OCI-LY1 (cell line): ENCODE results near the gene MTMR3.

Experiments used
- H2AFZ ChIP-seq: fragments of 200-600 bp; sonication (generic), shearing (Covaris generic); 2 replicates; pipeline ENCODE4 v1.6.0; 2014; ENCODE audit warnings: antibody characterized with exemption, mild to moderate bottlenecking, low read length
- H3F3A ChIP-seq: fragments of 200-600 bp; sonication (generic), shearing (Covaris generic); 2 replicates; pipeline ENCODE4 v1.6.0; 2014; ENCODE audit warnings: mild to moderate bottlenecking, antibody characterized with exemption, low read length, moderate library complexity; ENCODE audit not compliant: insufficient read depth
- H3K27ac ChIP-seq: fragments of 200-600 bp; sonication (generic); 2 replicates; pipeline ENCODE4 v1.5.1; 2014; ENCODE audit warnings: low read length, mixed run types, mild to moderate bottlenecking, low read depth; ENCODE audit not compliant: poor library complexity, severe bottlenecking
- H3K27me3 ChIP-seq: fragments of 200-600 bp; sonication (generic); 2 replicates; pipeline ENCODE4 v1.6.0; 2014; ENCODE audit warnings: antibody characterized with exemption, mild to moderate bottlenecking, low read length, moderate library complexity; ENCODE audit not compliant: insufficient read depth
- H3K36me3 ChIP-seq: fragments of 200-600 bp; sonication (generic); 2 replicates; pipeline ENCODE4 v1.6.1; 2014; ENCODE audit warnings: mild to moderate bottlenecking, antibody characterized with exemption, low read length, moderate library complexity, mixed read lengths; ENCODE audit not compliant: insufficient read depth
- H3K4me1 ChIP-seq: fragments of 200-600 bp; sonication (generic); 2 replicates; pipeline ENCODE4 v1.5.1; 2014; ENCODE audit warnings: mild to moderate bottlenecking, low read length, moderate library complexity; ENCODE audit not compliant: insufficient read depth, severe bottlenecking
- H3K4me2 ChIP-seq: fragments of 200-600 bp; sonication (generic), shearing (Covaris generic); 2 replicates; pipeline ENCODE4 v1.6.1; 2014; ENCODE audit warnings: low read length
- H3K4me3 ChIP-seq: fragments of 200-600 bp; sonication (generic); 2 replicates; pipeline ENCODE4 v1.5.1; 2014; ENCODE audit warnings: low read length, low read depth, mild to moderate bottlenecking, mixed read lengths; ENCODE audit not compliant: poor library complexity, severe bottlenecking
- H3K79me2 ChIP-seq: fragments of 200-600 bp; shearing (Covaris generic); 2 replicates; pipeline ENCODE4 v1.6.1; 2016; ENCODE audit warnings: mixed run types, low read length, mixed read lengths; ENCODE audit not compliant: insufficient read depth
- H3K9ac ChIP-seq: fragments of 200-600 bp; sonication (generic), shearing (Covaris generic); 2 replicates; pipeline ENCODE4 v1.6.1; 2014; ENCODE audit warnings: mild to moderate bottlenecking, low read length, mixed read lengths
- H3K9me2 ChIP-seq: fragments of 200-600 bp; sonication (generic), shearing (Covaris generic); 2 replicates; pipeline ENCODE4 v1.6.1; 2014; ENCODE audit warnings: low read depth, mild to moderate bottlenecking, low read length, mixed read lengths
- H3K9me3 ChIP-seq: fragments of 200-600 bp; shearing (Covaris generic); 2 replicates; pipeline ENCODE4 v1.6.1; 2014; ENCODE audit warnings: low read length, mixed read lengths
- H4K20me1 ChIP-seq: fragments of 200-600 bp; sonication (generic), shearing (Covaris generic); 2 replicates; pipeline ENCODE4 v1.6.0; 2016; ENCODE audit warnings: mild to moderate bottlenecking, low read length; ENCODE audit not compliant: insufficient read depth
- EZH2 ChIP-seq: fragments of 200-600 bp; sonication (generic), shearing (Covaris generic); IDR thresholded peaks from 2 replicates; pipeline ENCODE4 v1.8.0; 2017; ENCODE audit warnings: borderline replicate concordance, mixed run types, mild to moderate bottlenecking, antibody characterized with exemption, low read length, moderate library complexity, mixed read lengths
- TF ChIP-seq, protein P1 (sequence below): fragments of 200-600 bp; sonication (generic), shearing (Covaris generic); IDR thresholded peaks from 2 replicates; pipeline ENCODE4 v1.5.1; 2017; ENCODE audit warnings: mild to moderate bottlenecking, antibody characterized with exemption, low read length, moderate library complexity, mixed read lengths

Gene MTMR3

DNA sequence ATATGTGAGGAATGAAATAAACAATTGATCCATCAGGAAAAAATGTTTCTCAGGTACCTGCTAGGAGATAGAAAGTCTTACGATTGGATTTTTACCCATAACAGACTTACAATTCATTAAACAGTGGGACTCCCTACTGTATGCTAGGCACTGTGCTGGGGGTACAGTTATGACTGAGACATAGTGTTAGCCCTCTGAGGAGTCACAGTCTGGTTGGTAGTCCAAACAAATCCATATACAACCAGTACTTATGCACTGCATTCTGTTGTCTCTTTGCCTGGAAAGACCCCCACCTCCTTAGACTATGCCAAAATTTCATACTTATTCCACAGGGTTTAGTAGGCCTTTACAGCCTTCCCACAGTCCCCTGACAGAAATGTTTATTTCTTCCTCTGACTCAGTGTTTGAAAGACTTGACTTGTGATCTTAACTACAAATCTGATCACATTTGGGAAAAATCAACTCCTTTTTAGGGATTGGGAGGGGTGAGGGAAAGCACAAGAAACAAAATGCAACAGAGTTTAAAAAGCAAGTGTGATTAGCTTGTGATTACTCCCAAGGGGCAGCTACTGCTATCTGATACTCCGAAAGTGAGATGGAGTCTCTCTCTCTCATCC lies 127.9 kb downstream of the MTMR3 start:
- Histone ChIP-seq H2AFZ (no peak overlapping the region), H3K4me2 (no peak overlapping the region)

GRCh38 chr22:30013201-30013600 lies 130.2 kb downstream of the MTMR3 start:
- no peaks in the 10 kb centered on the region for H3K9me3 ChIP-seq
- no peak overlapping the region for H3K4me2 ChIP-seq
- no peaks in the 10 kb centered on the region for H3K27me3 ChIP-seq
- no peak overlapping the region for H3K4me3 ChIP-seq
- no peaks in the 10 kb centered on the region for H3K4me1 ChIP-seq
- no peak for TF ChIP-seq EZH2
- TF ChIP-seq, protein P1, sequence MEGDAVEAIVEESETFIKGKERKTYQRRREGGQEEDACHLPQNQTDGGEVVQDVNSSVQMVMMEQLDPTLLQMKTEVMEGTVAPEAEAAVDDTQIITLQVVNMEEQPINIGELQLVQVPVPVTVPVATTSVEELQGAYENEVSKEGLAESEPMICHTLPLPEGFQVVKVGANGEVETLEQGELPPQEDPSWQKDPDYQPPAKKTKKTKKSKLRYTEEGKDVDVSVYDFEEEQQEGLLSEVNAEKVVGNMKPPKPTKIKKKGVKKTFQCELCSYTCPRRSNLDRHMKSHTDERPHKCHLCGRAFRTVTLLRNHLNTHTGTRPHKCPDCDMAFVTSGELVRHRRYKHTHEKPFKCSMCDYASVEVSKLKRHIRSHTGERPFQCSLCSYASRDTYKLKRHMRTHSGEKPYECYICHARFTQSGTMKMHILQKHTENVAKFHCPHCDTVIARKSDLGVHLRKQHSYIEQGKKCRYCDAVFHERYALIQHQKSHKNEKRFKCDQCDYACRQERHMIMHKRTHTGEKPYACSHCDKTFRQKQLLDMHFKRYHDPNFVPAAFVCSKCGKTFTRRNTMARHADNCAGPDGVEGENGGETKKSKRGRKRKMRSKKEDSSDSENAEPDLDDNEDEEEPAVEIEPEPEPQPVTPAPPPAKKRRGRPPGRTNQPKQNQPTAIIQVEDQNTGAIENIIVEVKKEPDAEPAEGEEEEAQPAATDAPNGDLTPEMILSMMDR: no peak
- peaks cover 33% of the 10 kb centered on the region for H3K36me3 ChIP-seq
- no peaks in the 10 kb centered on the region for H3F3A ChIP-seq
- no peaks in the 10 kb centered on the region for H3K9me2 ChIP-seq
- H4K20me1 ChIP-seq: no peaks in the 10 kb centered on the region
- H3K79me2 ChIP-seq: no peaks in the 10 kb centered on the region
- H3K27ac ChIP-seq: no peak overlapping the region
- no peak overlapping the region for H2AFZ ChIP-seq
- no peak overlapping the region for H3K9ac ChIP-seq

More for the DNA sequence above, 127.9 kb downstream of the MTMR3 start:
- Histone ChIP-seq H3K9me3 (no peaks in the 10 kb centered on the region), H3F3A (no peaks in the 10 kb centered on the region), H3K79me2 (no peaks in the 10 kb centered on the region), H3K9me2 (no peaks in the 10 kb centered on the region), H3K4me1 (no peaks in the 10 kb centered on the region), H3K9ac (no peak overlapping the region), H4K20me1 (no peaks in the 10 kb centered on the region), H3K36me3 (peaks cover 9% of the 10 kb centered on the region; the same call in 1 of the 2 replicates), H3K4me3 (no peak overlapping the region), H3K27ac (no peak overlapping the region), H3K27me3 (no peaks in the 10 kb centered on the region)
- no peak for TF ChIP-seq EZH2
- TF ChIP-seq, protein P1: no peak

DNA sequence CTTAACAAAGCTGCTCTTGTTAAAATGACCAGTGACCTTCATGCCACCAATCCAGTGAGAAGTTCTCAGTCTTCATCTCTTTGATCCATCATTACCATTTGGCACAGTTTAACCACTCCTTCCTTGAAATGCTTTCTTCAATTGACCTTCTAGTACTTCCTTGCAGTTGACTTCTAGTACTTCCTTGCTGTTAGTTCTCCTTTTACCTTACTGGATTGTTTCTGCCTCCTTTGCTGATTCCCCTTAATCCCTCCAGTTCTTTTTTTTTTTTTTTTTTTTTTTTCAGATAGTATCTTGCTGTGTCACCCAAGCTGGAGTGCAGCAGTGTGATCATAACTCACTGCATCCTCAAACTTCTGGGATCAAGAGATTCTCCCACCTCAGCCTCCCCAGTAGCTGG lies 131.3 kb downstream of the MTMR3 start:
- H3K9me2 ChIP-seq: no peaks in the 10 kb centered on the region
- H3K4me2 ChIP-seq: no peak overlapping the region
- no peaks in the 10 kb centered on the region for H3K79me2 ChIP-seq
- peaks cover 36% of the 10 kb centered on the region for H3K36me3 ChIP-seq
- H3F3A ChIP-seq: no peaks in the 10 kb centered on the region
- H3K9me3 ChIP-seq: no peaks in the 10 kb centered on the region
- H3K9ac ChIP-seq: no peak overlapping the region
- no peak overlapping the region for H3K27ac ChIP-seq
- no peak for TF ChIP-seq EZH2
- TF ChIP-seq, protein P1: no peak
- H3K4me1 ChIP-seq: no peaks in the 10 kb centered on the region
- no peaks in the 10 kb centered on the region for H4K20me1 ChIP-seq
- no peak overlapping the region for H2AFZ ChIP-seq
- H3K27me3 ChIP-seq: no peaks in the 10 kb centered on the region
- H3K4me3 ChIP-seq: no peak overlapping the region
